GM19099 (cell line): Measurements from ENCODE around the gene CCDC83.
A peak's percentile ranks its signal among the peaks of the same experiment; 100 is the strongest.

ENCODE experiments used
- POLR2A ChIP-seq: IDR thresholded peaks from 3 replicates; pipeline ENCODE4 v1.6.1; 2011; ENCODE audit warnings: low read depth; ENCODE audit not compliant: insufficient read length; ENCODE audit errors: extremely low read depth

CCDC83 gene

DNA sequence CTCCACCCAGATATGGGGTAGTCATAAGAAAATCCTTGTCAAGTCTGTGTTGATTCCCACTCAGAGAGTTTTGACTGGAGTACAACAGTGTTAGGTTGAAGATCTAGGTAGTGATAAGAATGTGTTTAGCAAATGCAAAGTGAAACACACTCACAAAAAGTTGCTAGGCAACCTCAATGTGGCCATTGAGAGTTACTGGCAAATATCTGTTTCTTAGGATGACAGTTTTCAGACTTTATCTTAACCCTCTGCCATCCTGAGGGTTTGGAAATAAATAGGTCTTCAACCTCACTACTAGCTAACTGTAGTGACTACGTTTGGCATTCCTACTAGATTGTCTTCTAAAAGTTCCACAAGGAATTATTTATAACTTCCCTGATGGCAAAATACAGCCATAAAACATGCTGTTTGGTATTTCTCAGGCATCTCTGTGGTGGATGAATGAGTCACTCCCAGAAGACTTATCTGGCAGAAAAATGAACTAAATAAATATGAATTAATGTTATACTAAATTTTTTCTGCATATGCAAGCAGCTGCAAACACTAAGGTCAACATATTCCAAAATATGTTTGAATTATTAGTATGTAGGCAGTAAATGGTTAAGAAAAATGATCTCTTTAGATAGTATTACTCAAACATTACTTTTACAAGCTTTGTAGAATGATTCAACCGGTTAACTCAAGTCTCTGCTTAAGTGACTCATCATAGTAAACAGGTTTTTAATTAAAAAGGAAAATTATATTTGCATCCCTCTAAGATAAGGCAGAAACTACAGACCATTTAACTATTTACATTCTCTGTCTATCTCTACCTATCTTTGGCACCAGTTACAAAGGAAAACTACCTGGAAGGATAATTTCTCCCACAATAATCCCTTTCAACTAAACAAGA, 27.2 kb upstream of the CCDC83 start:
- no peak for TF ChIP-seq POLR2A

DNA sequence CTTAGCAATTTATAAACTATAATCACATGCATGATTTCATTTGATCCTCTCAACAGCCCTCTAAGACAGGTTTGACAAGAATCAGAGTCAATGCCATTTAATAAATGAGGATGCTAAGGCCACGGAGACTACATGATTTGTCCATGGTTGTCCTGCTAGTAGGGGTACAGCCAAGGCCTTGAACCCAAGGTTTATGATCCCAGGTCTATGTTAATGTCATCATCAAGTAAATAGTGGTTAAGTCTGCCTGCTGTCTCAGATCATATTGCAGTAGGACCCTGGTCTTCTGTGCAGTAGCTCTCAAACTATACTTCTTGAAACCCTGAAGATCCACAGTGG, 26.6 kb upstream of the CCDC83 start:
- no peak for TF ChIP-seq POLR2A

DNA sequence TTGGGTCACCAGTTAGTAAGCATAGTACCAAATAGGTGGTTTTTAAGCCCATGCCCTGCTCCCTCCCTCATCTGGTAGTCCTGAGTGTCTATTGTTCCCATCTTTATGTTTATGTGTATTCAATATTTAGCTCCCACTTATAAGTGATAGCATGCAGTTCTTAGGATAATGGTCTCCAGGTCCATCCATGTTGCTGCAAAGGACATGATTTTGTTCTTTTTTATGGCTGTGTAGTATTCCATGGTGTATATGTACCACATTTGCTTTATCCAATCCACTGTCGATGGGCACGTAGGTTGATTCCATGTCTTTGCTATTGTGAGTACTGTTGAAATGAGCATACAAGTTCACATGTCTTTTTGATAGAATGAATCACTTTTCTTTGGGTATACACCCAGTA, 26.0 kb upstream of the CCDC83 start:
- no peak for TF ChIP-seq POLR2A

DNA sequence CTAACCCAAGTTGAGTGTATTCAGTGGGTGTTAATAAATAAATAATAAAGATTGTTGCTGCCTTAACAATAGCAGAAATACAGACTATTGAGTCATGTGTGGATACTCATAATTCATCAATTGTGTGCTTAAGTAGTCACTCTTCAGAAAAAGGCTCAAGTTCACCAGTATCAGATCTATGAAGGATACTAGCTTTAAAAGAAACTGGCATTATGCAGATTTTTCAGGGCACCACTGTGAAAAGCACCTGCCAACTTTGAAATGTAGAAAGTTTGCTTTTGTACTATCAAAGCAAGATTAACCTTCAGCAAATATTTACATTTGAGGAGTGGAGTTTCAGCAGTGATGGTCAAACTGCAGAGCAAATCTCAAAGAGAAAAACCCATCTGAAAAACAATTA, 24.1 kb upstream of the CCDC83 start:
- TF ChIP-seq POLR2A: no peak

DNA sequence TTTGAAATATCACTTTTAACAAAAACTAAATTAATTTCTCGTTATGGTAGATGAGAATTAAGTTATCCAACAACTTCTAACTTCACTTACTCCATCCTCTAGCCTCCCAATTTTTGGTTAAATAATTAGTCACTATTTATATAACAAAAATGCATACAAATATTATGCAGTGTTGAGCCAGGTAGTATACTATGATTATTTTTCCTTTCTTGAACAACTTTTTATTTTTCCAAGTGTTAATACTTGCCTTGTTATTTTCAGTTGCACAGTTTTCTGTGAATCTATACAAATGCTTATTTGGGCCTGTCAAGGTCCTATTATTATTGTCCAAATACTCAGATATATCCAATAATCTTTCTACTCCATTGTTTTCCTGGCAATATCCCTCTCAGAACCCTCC, 19.9 kb upstream of the CCDC83 start:
- TF ChIP-seq POLR2A: no peak

DNA sequence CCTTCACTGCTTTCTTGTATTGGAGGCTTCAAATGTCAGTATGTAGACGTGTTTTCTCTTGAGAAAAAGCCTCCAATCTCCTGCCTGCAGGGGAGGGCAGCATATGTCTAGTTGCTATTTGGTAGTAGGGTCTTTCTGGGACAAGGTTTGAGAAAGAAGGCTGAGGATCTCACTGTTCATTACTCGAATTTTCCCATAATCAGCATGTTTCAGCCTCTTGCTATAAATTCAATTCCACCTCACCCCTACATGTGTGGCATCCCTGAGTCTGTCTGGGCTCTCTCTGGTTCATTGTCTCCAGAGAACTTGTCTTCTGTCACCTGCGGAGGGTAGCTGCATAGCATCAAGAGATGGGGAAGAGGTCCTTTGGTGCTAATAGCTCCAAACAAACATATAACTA, 19.5 kb upstream of the CCDC83 start:
- no peak for TF ChIP-seq POLR2A

DNA sequence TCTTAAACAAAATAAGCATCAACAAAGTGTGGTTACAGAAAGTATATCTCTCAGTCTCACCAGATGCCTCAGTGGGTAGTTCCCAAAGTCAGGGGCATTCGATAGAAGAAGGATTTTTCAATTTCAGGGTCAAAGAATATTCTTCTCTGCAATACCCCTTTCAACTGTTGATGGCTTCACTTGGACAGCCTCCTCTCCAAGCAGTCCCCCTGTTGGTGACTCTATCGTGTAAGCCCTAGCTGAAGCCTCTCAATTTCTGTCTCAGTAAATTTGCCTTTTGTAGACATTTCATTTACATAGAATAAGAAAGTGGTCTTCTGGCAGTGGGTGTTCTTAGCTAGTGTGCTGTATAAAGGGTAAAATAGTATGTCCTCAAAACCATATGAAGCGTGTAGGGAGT, 11.3 kb upstream of the CCDC83 start:
- TF ChIP-seq POLR2A: no peak

DNA sequence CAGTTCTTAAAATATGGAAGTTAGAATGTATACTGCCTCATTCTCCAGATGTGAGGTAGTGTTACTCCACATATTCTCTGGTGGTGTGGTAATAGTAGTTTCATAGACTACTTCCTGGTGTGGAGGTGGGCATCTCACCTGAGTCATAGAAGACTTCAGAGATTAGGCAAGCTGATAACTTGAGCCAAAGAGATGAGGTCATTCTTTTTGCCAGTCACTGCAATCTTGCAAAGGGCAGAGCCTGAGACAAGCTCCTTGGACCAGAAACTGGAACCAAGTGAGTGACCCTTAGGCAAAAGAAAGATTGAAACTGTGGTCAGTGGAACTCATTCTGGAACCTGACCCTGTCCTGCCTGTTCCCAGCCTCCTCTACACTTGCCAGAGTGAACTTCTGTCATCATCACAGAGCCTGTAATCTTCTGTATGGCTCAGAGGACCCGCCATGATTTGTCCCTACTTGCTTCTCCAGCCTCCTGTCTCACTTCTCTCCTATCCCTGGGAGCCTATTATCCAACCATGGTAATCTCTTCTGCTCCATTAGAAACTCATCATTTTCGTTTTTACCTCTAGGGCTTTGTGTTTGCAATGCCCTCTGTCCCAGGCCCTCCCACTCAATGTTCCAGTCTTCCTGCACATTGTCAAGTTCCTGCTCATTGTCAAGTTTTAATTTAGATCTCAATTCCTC, 10.6 kb upstream of the CCDC83 start:
- no peak for TF ChIP-seq POLR2A

DNA sequence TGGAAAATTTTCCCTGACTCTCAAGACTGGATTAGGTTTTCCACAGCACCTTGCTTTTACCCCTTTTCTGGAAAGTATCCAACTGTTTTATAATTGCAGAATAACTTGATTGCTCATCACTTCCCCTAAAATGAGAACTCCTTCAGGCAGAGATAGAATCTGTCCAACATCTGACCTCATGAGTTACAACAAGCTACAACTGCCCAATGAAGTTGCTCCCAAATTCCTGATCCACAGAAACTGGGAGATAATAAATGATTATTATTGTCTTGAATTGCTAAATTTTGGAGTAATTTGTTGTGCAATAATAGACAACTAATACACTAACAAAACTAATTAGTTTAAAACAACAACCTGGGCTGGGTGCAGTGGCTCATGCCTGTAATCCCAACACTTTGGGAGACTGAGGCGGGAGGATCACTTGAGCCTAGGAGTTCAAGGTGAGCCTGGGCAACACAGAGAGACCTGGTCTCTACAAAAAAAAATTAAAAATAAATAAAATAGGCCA, 10.0 kb upstream of the CCDC83 start:
- no peak for TF ChIP-seq POLR2A

DNA sequence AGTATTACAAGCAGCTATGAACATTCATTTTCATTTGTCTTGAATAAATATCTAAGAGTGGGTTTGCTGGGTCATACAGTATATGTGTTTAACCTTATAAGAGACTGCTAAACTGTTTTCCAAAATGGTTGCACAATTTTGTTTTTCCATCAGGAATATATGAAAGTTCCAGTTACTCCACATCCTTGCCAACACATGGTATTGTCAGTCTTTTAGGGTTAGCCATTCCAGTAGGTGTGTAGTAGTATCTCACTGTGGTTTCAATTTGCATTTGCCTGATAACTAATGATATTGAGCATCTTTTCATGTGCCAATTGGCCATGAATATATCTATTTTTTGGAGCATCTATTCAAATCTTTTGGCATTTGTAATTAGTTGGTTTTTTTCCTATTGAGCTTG, 7.7 kb upstream of the CCDC83 start:
- no peak for TF ChIP-seq POLR2A

DNA sequence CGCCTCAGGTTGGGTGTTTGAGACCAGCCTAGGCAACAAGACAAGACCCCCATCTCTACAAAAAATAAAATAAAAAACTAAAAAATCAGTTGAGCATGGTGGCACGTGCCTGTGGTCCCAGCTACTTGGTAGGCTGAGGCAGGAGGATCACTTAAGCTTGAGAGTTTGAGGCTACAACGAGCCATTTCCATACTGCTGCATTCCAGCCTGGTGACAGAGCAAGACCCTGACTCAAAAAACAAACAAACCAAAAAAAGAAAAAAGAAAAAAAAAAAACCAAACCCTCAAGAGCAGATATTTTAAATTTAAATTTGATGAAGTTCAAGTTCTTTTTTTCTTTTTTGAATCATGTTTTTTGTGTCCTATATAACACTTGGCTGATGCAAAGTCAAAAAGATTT, 7.2 kb upstream of the CCDC83 start:
- no peak for TF ChIP-seq POLR2A

DNA sequence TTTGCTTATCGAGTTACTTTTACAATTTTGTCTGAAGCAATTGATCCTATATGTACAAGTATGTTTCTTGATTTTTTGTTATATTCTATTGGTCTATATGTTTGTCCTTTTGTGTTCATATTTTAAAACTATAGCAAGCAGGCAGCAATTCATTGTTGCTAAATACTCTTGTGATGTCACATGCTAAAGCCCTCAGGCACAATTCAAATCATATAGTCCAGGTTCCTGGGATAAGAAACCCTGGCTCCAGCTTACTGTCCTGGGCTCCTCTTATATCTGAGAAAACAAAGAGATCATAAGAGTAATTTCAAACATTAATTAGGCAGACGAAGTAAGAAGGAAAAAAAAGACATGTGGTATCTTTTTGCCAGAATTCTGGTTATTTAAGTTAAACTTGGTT, 6.6 kb upstream of the CCDC83 start:
- TF ChIP-seq POLR2A: no peak

DNA sequence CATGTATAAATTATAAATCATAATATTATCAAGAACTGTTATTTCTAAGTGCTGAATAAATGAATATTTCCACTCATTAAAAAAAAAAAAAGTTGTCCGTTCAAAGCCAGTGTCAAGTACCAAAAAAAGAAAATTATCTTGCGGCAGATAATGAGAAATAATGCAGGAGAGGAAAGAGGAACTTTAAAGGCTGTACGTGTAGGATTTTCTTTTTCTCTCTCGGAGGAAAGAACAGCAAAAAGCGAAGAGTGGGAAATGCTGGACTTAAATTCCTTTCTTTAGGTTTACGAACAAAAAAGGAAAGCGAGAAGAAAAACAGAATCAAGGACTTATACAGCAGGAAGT, 999 bp upstream of the CCDC83 start:
- no peak for TF ChIP-seq POLR2A

DNA sequence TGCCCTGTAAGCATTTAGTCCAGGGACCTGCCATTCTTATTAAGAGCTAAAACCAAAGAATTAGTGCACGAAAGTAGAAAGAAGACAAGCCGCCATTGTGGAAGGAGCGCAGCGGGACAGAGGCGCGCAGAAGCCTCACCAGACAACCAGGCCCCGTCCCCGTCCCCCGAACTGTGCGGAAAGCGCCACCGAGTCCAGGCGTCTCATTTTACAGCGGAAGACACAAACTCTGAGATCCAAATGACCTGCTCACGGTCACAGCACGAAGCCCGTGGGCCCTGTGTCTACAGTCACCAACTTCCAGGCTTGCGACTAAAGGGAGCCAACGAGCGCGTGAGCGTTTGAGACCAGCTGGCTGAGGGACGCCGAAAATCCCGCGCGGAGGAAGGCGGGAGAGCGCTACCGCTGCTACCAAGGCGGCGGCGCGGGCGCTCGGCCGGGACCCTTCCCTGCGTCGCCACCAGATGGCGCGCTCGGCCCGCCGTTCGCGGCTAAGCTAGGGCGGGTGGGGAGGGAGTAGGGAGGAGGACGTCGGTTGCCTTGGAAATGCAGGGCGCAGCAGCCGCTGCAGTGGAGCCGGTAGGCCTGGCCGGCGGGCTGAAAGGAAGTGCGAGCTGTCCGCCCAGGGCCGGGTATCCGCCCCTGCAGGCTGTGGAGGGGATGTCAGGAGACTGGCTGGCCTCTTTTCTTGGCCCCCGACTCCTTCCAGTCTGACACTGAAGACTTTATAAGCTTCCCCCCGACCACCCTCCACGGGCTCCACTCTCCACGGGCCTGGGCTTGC, 434 bp upstream of the CCDC83 start:
- peak; percentile 57 for TF ChIP-seq POLR2A

DNA sequence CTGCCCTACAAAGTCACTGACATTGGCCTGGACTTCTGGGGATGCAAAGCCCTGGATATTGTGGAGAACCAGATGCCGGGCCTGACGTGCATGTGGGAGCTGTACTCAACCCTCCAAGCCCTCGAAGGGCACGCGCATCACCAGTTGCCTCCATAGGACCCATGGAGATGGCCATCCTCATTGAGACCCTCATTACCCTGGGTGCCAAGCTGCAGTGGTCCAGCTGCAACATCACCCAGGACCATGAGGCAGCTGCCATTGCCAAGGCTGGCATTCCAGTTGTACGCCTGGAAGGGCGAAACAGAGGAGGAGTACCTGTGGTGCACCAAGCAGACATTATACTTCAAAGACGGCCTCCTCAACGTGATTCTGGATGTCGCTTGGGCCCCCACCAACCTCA, 1.9 kb downstream of the CCDC83 start:
- no peak for TF ChIP-seq POLR2A

DNA sequence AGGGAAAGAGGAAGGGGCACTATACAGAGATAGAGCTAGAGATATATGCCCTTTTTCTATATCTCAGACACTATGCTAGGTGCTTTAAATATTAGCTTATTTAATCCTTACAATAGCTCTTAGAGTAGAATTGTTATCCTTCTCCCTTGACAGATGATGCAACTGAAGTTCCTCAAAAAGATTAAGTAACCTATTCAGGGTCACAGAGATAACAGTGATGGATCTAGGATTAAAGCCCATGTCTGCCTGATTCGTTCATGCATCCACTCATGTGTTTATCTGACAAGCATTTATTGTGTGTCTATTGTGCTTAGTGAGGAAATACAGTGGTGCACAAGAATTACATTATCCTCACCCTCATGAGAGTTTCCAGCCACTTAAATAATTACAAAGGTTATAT, 8.7 kb downstream of the CCDC83 start:
- no peak for TF ChIP-seq POLR2A
